Mammary epithelial cell (primary cell): ENCODE data around the gene AUTS2.

Source experiments
- CTCF ChIP-seq, 2 donors: IDR thresholded peaks in 1 of 2; conservative IDR thresholded peaks in 1 of 2; 2 replicates each; pipeline ENCODE4 v1.5.1; 2011 to 2012; ENCODE audit warnings: inconsistent platforms in 2 of 2, low read length in 2 of 2, mild to moderate bottlenecking in 2 of 2, control low read depth in 1 of 2, low read depth in 1 of 2; ENCODE audit not compliant: insufficient read depth in 1 of 2; ENCODE audit errors: extremely low read depth in 1 of 2
- EZH2 ChIP-seq: IDR thresholded peaks from 2 replicates; pipeline ENCODE4 v1.6.1; 2012; ENCODE audit warnings: low read length, inconsistent platforms, borderline replicate concordance

GRCh38 chr7:70557338-70557737, 959.1 kb downstream of the AUTS2 start:
- no peak for TF ChIP-seq CTCF (conservative IDR thresholded peaks at IDR 0.05 in 1 of 2, IDR thresholded peaks at IDR 0.05 in 1 of 2; ENCODE audit: extremely low read depth in 1 of 2, insufficient read depth in 1 of 2, low read depth in 1 of 2, low read length in 2 of 2)
- TF ChIP-seq EZH2 = no peak
